Measurements from ENCODE around the gene HSF2.

- TF ChIP-seq CTCF (IDR thresholded peaks at IDR 0.05) (no peak), POLR2A (IDR thresholded peaks at IDR 0.05) (no peak)
Observed at GRCh38 chr6:122392564-122393350, 6.7 kb upstream of the HSF2 start.
